ENCODE measurements around the gene DCAF4L1. TPM values are rescaled to one million over a fixed set of nuclear protein-coding genes. Genes with fewer than 3 reads are reported as not detected.

The DCAF4L1 gene
- total RNA-seq, 5 donors from 2014 or later (not counting 1 experiment from before 2014, with no cell fraction given) = 0.10 to 0.55 (median 0.37) TPM

DNA sequence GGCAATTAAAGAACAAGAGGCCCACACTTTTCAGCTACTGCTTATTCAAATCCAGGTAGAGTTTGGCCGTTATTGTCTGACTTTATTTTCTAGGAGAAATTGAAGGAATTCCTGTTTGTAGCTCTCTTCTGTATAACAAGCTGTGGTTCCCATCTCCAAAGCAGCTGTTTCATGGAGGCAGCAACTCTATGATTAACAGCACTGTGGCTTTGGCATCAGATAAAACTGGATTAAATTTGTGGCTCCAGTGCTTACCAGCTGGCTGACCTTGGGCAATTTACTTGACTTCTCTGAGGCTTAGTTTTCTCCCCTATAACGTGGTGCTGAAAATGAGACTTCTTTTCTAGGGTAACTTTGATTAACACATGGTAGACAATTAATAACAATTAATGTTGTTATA, 36.9 kb downstream of the DCAF4L1 start:
- no peaks in the 10 kb centered on the region for H3K9me3 ChIP-seq
- no peaks in the 10 kb centered on the region for H3K27me3 ChIP-seq (replicated peaks in 1 of 2; ENCODE audit: control insufficient read depth in 2 of 2, extremely low read depth in 1 of 2, insufficient read depth in 2 of 2, low read length in 1 of 2)
- ChIA-PET POLR2A (interaction anchor here in 1 of 2 donors (0.6 kb wide), 1 partner anchor 471 kb away, joined by 7 read pairs; no protein-coding TSS in a partner anchor), CTCF (no interaction called here)
- Mint-ChIP-seq H3K27ac (no peak overlapping the region), H3K9me3 (peaks cover 0 to 1% (median 0%) of the 10 kb centered on the region in 3 donors), H3K36me3 (peaks cover 47% of the 10 kb centered on the region), H3K27me3 (no peaks in the 10 kb centered on the region), H3K4me3 (no peak overlapping the region), H3K4me1 (peaks cover 30 to 34% (median 32%) of the 10 kb centered on the region in 3 donors)
- H3K4me1 ChIP-seq (ENCODE audit: control insufficient read depth in 1 of 2, extremely low read depth in 1 of 2, insufficient read depth in 2 of 2, low read length in 2 of 2) = no peaks in the 10 kb centered on the region
- H3K4me3 ChIP-seq (ENCODE audit: control insufficient read depth in 1 of 2, extremely low read depth in 1 of 2, low read length in 1 of 2) = no peak overlapping the region
- no peak overlapping the region for H3K27ac ChIP-seq (ENCODE audit: low read length)
- peaks cover 0 to 20% of the 10 kb centered on the region in 2 donors for H3K36me3 ChIP-seq (ENCODE audit: control insufficient read depth in 2 of 2, extremely low read depth in 1 of 2, insufficient read depth in 1 of 2, low read length in 1 of 2)
- ATAC-seq (replicated peaks in 1 of 4) (no peak), DNase-seq (no peak)
- WGBS (ENCODE audit: insufficient coverage) = no CpG with 5 or more reads among the region's 2 CpGs

Other genes with a start within 250 kb of the DCAF4L1 start
- not detected for gene PHOX2B, start 233.0 kb upstream of the DCAF4L1 start, total RNA-seq
- gene TMEM33, start 46.3 kb upstream of the DCAF4L1 start, total RNA-seq = 10 to 100 TPM; 24.6 to 39.4 (median 35.6) TPM
- gene SLC30A9, start 8.8 kb downstream of the DCAF4L1 start, total RNA-seq = 10 to 100 TPM; 25.5 to 27.8 (median 25.9) TPM
- under 1 TPM; 0.26 to 0.73 (median 0.50) TPM for gene BEND4, start 170.9 kb downstream of the DCAF4L1 start, total RNA-seq